Epithelial cell of alveolus of lung (primary cell): ENCODE data around the gene GDPD2. TPM values are rescaled to one million over a fixed set of nuclear protein-coding genes. Genes with fewer than 3 reads are reported as not detected.

ENCODE experiments used
- total RNA-seq: library from RNA; depleted of rRNA; stranded (reverse); fragments of >200 nt; gene quantifications from 2 replicates; pipeline ENCODE4 v1.2.1, GENCODE V29; 2015

GDPD2 gene
- not detected in 2 replicates for total RNA-seq

GRCh38 chrX:70422851-70423341, at the start of gene GDPD2:
Gene GDPD2, plus strand, starts transcription at chrX:70423314. Its CDS starts 1,671 bp downstream, at chrX:70424985.

GRCh38 chrX:70444326-70444945, 21.3 kb downstream of the GDPD2 start, which contains the start of gene DLG3:
Gene DLG3, plus strand, starts transcription at chrX:70444835. Its CDS starts 367 bp downstream, at chrX:70445202.

Other genes with a start within 250 kb of the GDPD2 start
- gene DGAT2L6, start 245.8 kb upstream of the GDPD2 start, total RNA-seq = not detected in 2 replicates
- gene AWAT1, start 188.7 kb upstream of the GDPD2 start, total RNA-seq = not detected in 2 replicates
- 0.13 TPM in 1 of 2 replicates, not detected in the other for gene P2RY4, start 163.1 kb upstream of the GDPD2 start, total RNA-seq
- not detected in 2 replicates for gene ARR3, start 155.0 kb upstream of the GDPD2 start, total RNA-seq
- gene RAB41, start 141.1 kb upstream of the GDPD2 start, total RNA-seq = not detected in 2 replicates
- 45.1 and 67.9 TPM in 2 replicates for gene PDZD11, start 133.4 kb upstream of the GDPD2 start, total RNA-seq
- 6.8 and 11.5 TPM in 2 replicates for gene KIF4A, start 133.2 kb upstream of the GDPD2 start, total RNA-seq
- 14.7 and 26.3 TPM in 2 replicates for gene DLG3, start 21.5 kb downstream of the GDPD2 start, total RNA-seq